Mesenchymal stem cell (in vitro differentiated cells and primary cell): ENCODE data around the gene CLDN19.

Experiments used
- DNase-seq: peaks from one replicate; pipeline ENCODE4 v3.0.0-alpha.2; 2013
- H2AFZ ChIP-seq: one replicate; pipeline ENCODE4 v1.6.1; 2013; ENCODE audit warnings: low read depth, mild to moderate bottlenecking, control low read depth, inconsistent platforms, low read length, moderate library complexity
- H2AK5ac ChIP-seq: 2 replicates; pipeline ENCODE4 v1.6.1; 2013; ENCODE audit warnings: low read length, moderate library complexity, mild to moderate bottlenecking, inconsistent platforms; ENCODE audit not compliant: severe bottlenecking
- H2BK120ac ChIP-seq: one replicate; pipeline ENCODE4 v1.6.1; 2013; ENCODE audit warnings: low read depth, mild to moderate bottlenecking, inconsistent platforms, low read length, moderate library complexity
- H2BK12ac ChIP-seq, 2 experiments: one replicate each; pipeline ENCODE4 v1.6.1; 2013; ENCODE audit warnings: inconsistent platforms in 2 of 2, low read length in 2 of 2, mild to moderate bottlenecking in 2 of 2, moderate library complexity in 2 of 2, control low read depth in 1 of 2
- H2BK15ac ChIP-seq: one replicate; pipeline ENCODE4 v1.6.1; 2013; ENCODE audit warnings: mild to moderate bottlenecking, low read depth, inconsistent platforms; ENCODE audit not compliant: poor library complexity, severe bottlenecking
- H2BK5ac ChIP-seq: 2 replicates; pipeline ENCODE4 v1.6.1; 2013; ENCODE audit warnings: low read depth, mild to moderate bottlenecking, low read length, control low read depth, inconsistent platforms; ENCODE audit not compliant: poor library complexity, severe bottlenecking
- H3K14ac ChIP-seq, 2 experiments: one replicate each; pipeline ENCODE4 v1.6.1; 2013; ENCODE audit warnings: inconsistent platforms in 2 of 2, low read length in 2 of 2, control low read depth in 1 of 2, mild to moderate bottlenecking in 1 of 2, moderate library complexity in 1 of 2
- H3K18ac ChIP-seq, 2 experiments: one replicate each; pipeline ENCODE4 v1.6.1; 2013; ENCODE audit warnings: inconsistent platforms in 2 of 2, low read length in 2 of 2, control low read depth in 1 of 2, low read depth in 1 of 2, mild to moderate bottlenecking in 1 of 2
- H3K23ac ChIP-seq, 2 experiments: one replicate each; pipeline ENCODE4 v1.6.1; 2013; ENCODE audit warnings: inconsistent platforms in 2 of 2, low read length in 2 of 2, mild to moderate bottlenecking in 2 of 2, moderate library complexity in 2 of 2, control low read depth in 1 of 2
- H3K27ac ChIP-seq: 2 replicates; pipeline ENCODE4 v1.5.1; 2013; ENCODE audit warnings: mild to moderate bottlenecking, moderate library complexity, low read length, control low read depth, inconsistent platforms; ENCODE audit not compliant: poor library complexity, severe bottlenecking
- H3K27me3 ChIP-seq, 2 experiments: 2 replicates each; pipeline versions ENCODE4 v1.6.1 to v1.7.0; 2013; ENCODE audit warnings: low read length in 2 of 2, mild to moderate bottlenecking in 2 of 2, moderate library complexity in 2 of 2, control low read depth in 1 of 2, inconsistent platforms in 1 of 2; ENCODE audit not compliant: control insufficient read depth in 1 of 2, insufficient read depth in 1 of 2
- H3K36me3 ChIP-seq, 2 experiments: 2 replicates each; pipeline versions ENCODE4 v1.6.1 to v1.7.0; 2013; ENCODE audit warnings: low read length in 2 of 2, control low read depth in 1 of 2, inconsistent platforms in 1 of 2, low read depth in 1 of 2, mild to moderate bottlenecking in 1 of 2; ENCODE audit not compliant: insufficient read depth in 2 of 2, control insufficient read depth in 1 of 2
- H3K4ac ChIP-seq, 2 experiments: one replicate each; pipeline ENCODE4 v1.6.1; 2013; ENCODE audit warnings: inconsistent platforms in 2 of 2, low read length in 2 of 2, mild to moderate bottlenecking in 2 of 2, moderate library complexity in 2 of 2, control low read depth in 1 of 2, low read depth in 1 of 2
- H3K4me1 ChIP-seq: 2 replicates; pipeline ENCODE4 v1.6.1; 2013; ENCODE audit warnings: low read depth, low read length, control low read depth; ENCODE audit not compliant: control insufficient read depth, insufficient read depth
- H3K4me2 ChIP-seq: 2 replicates; pipeline ENCODE4 v1.6.1; 2013; ENCODE audit warnings: low read length, mild to moderate bottlenecking, inconsistent platforms; ENCODE audit not compliant: poor library complexity, severe bottlenecking
- H3K4me3 ChIP-seq, 2 experiments: 2 replicates each; pipeline versions ENCODE4 v1.5.1 to v1.7.0; 2013; ENCODE audit warnings: low read length in 2 of 2, mild to moderate bottlenecking in 2 of 2, control low read depth in 1 of 2, low read depth in 1 of 2; ENCODE audit not compliant: insufficient read depth in 1 of 2
- H3K79me1 ChIP-seq: replicated peaks from 2 replicates; pipeline ENCODE4 v1.6.1; 2013; ENCODE audit warnings: mild to moderate bottlenecking, control low read depth, low read length, inconsistent platforms; ENCODE audit not compliant: poor library complexity, severe bottlenecking
- H3K9ac ChIP-seq: 2 replicates; pipeline ENCODE4 v1.7.0; 2013; ENCODE audit warnings: mild to moderate bottlenecking, low read length, moderate library complexity
- H3K9me3 ChIP-seq: 2 replicates; pipeline ENCODE4 v1.7.0; 2013; ENCODE audit warnings: mild to moderate bottlenecking, low read length; ENCODE audit not compliant: control insufficient read depth
- H4K8ac ChIP-seq: one replicate; pipeline ENCODE4 v1.6.1; 2013; ENCODE audit warnings: inconsistent platforms, mild to moderate bottlenecking, low read length, moderate library complexity
- H4K91ac ChIP-seq: one replicate; pipeline ENCODE4 v1.6.1; 2013; ENCODE audit warnings: mild to moderate bottlenecking, low read length, inconsistent platforms
- WGBS: methylation state at CpG from one replicate; pipeline ENCODE4 v1.1.7; 2013; ENCODE audit warnings: mixed read lengths; 5-methylcytosine and 5-hydroxymethylcytosine counted together

The CLDN19 gene

GRCh38 chr1:42773420-42773819 lies 33.4 kb upstream of the CLDN19 start:
- H3K27me3 ChIP-seq = no peaks in the 10 kb centered on the region
- no peak overlapping the region for H2BK5ac ChIP-seq
- H3K79me1 ChIP-seq = peaks cover 20% of the 10 kb centered on the region
- H3K9ac ChIP-seq = no peak overlapping the region
- no peak overlapping the region for H3K4ac ChIP-seq
- WGBS = 88% methylated on average over 2 of the region's 2 CpGs
- H3K4me1 ChIP-seq = no peaks in the 10 kb centered on the region
- H2BK15ac ChIP-seq = no peak overlapping the region
- no peak overlapping the region for H3K4me3 ChIP-seq
- no peak overlapping the region for H4K91ac ChIP-seq
- H3K36me3 ChIP-seq = peaks cover 18 to 54% of the 10 kb centered on the region in 2 experiments
- no peak overlapping the region for H2BK120ac ChIP-seq
- no peak overlapping the region for H3K27ac ChIP-seq
- no peak overlapping the region for H3K18ac ChIP-seq
- no peak overlapping the region for H4K8ac ChIP-seq
- no peak overlapping the region for H2AK5ac ChIP-seq
- no peak overlapping the region for H3K23ac ChIP-seq
- no peak for DNase-seq
- H3K9me3 ChIP-seq = no peaks in the 10 kb centered on the region
- H3K4me2 ChIP-seq = no peak overlapping the region
- no peak overlapping the region for H3K14ac ChIP-seq
- H2BK12ac ChIP-seq = no peak overlapping the region
- H2AFZ ChIP-seq = no peak overlapping the region

- no peak overlapping the region for H3K23ac ChIP-seq
- H3K14ac ChIP-seq = no peak overlapping the region
- H3K4ac ChIP-seq = no peak overlapping the region
- no peak overlapping the region for H2BK120ac ChIP-seq
- H2AFZ ChIP-seq = no peak overlapping the region
- no peaks in the 10 kb centered on the region for H3K27me3 ChIP-seq
- no peak overlapping the region for H3K18ac ChIP-seq
- no peaks in the 10 kb centered on the region for H3K4me1 ChIP-seq
- 100% methylated on average over 2 of the region's 3 CpGs for WGBS
- H2AK5ac ChIP-seq = no peak overlapping the region
- no peak overlapping the region for H2BK15ac ChIP-seq
- H3K79me1 ChIP-seq = peaks cover 13% of the 10 kb centered on the region
- no peak for DNase-seq
- no peak overlapping the region for H3K27ac ChIP-seq
- no peak overlapping the region for H2BK12ac ChIP-seq
- H4K91ac ChIP-seq = no peak overlapping the region
- H3K9ac ChIP-seq = no peak overlapping the region
- no peaks in the 10 kb centered on the region for H3K9me3 ChIP-seq
- H3K36me3 ChIP-seq = peaks cover 2 to 20% of the 10 kb centered on the region in 2 experiments
- H3K4me2 ChIP-seq = no peak overlapping the region
- H2BK5ac ChIP-seq = no peak overlapping the region
- no peak overlapping the region for H3K4me3 ChIP-seq
- no peak overlapping the region for H4K8ac ChIP-seq
Observed at GRCh38 chr1:42769811-42770210, 29.8 kb upstream of the CLDN19 start.

GRCh38 chr1:42768172-42768571 lies 28.1 kb upstream of the CLDN19 start:
- WGBS = 100% methylated on average over 1 of the region's 2 CpGs

GRCh38 chr1:42767510-42768000 lies 27.5 kb upstream of the CLDN19 start:
- Histone ChIP-seq H2AFZ (peak overlapping the region; percentile 96), H3K27ac (no peak overlapping the region), H2BK12ac (no peak overlapping the region), H3K18ac (peak overlapping the region; percentile 46 to 89), H3K4me1 (peaks cover 2% of the 10 kb centered on the region), H4K8ac (no peak overlapping the region), H3K4ac (peak overlapping the region in 1 of 2 experiments; percentile 89), H3K4me2 (peak overlapping the region; percentile 48), H2BK5ac (no peak overlapping the region), H2AK5ac (no peak overlapping the region), H2BK15ac (peak overlapping the region; percentile 73), H3K4me3 (peak overlapping the region; percentile 89 to 98), H3K79me1 (peaks cover 13% of the 10 kb centered on the region), H2BK120ac (peak overlapping the region; percentile 73), H3K9ac (peak overlapping the region; percentile 96), H3K23ac (no peak overlapping the region), H3K36me3 (peaks cover 3 to 5% of the 10 kb centered on the region in 2 experiments), H4K91ac (no peak overlapping the region), H3K9me3 (no peaks in the 10 kb centered on the region), H3K14ac (peak overlapping the region in 1 of 2 experiments; percentile 78), H3K27me3 (no peaks in the 10 kb centered on the region)
- no peak for DNase-seq
- 4% methylated on average over 23 of the region's 23 CpGs for WGBS

More at GRCh38 chr1:42768172-42768571, 28.1 kb upstream of the CLDN19 start:
- Histone ChIP-seq H3K4me2 (peak overlapping the region; percentile 48), H3K79me1 (peaks cover 13% of the 10 kb centered on the region), H2BK5ac (no peak overlapping the region), H3K36me3 (peaks cover 0 to 5% of the 10 kb centered on the region in 2 experiments), H3K18ac (no peak overlapping the region), H2BK15ac (no peak overlapping the region), H2AFZ (no peak overlapping the region), H3K23ac (no peak overlapping the region), H4K8ac (no peak overlapping the region), H3K4me3 (peak overlapping the region in 1 of 2 experiments; percentile 98), H4K91ac (no peak overlapping the region), H3K4me1 (peaks cover 2% of the 10 kb centered on the region), H3K27ac (no peak overlapping the region), H3K9ac (peak overlapping the region; percentile 96), H3K4ac (no peak overlapping the region), H2BK12ac (no peak overlapping the region), H3K9me3 (no peaks in the 10 kb centered on the region), H2BK120ac (no peak overlapping the region), H2AK5ac (no peak overlapping the region), H3K27me3 (no peaks in the 10 kb centered on the region), H3K14ac (no peak overlapping the region)
- DNase-seq = no peak
